Measurements from ENCODE around the gene TAF1B.

The TAF1B gene

DNA sequence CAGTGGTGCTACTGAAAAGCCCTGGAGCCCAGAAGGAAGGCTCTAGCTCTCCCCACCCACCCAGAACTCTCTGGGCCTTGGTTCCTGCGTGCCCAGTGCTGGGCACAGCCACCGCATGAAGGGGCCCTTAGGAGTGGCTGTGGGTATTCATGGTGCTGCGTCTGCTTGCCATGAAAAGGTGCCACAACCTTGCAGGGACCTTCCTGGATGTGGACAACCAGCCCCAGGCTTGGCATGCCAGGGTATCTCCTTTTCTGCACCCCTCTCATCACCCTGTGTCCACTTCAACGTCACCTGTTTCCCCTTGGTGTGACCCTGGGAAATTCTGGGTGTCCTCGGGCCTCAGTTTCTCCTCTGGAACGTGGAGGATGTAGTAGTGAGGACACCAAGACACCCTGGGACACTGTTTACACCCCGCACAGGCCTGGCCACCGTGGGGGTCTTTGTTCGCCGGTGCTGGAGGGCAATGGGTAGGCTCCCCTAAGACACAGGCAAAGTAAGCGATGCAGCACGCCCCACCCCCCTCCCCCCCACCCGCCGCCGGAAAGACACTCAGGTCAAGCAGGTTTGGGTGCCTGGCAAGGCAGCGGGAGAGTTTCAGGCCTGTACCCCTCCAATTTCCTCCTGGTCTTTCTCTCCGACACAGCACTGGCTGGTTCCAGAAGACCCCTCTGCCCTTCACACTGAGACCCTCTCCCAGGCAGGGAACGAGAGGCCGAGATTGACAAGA, 34.8 kb upstream of the TAF1B start:
- DNase-seq: peak; percentile 39

DNA sequence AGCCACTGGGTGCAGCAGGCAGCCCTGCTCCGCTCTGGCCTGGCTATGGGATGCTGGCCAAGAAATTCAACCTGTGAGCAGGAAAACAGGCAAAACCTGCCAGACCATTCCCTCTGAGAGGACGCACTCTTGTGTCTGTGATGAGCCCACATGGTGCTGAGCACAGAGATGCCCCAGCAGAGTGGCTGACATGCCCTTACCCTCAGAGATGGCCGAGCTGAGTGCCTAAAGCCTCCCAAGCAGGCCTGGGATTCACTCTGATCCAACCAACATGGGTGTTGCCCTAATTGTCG, 34.3 kb upstream of the TAF1B start:
- DNase-seq: peak; percentile 37

DNA sequence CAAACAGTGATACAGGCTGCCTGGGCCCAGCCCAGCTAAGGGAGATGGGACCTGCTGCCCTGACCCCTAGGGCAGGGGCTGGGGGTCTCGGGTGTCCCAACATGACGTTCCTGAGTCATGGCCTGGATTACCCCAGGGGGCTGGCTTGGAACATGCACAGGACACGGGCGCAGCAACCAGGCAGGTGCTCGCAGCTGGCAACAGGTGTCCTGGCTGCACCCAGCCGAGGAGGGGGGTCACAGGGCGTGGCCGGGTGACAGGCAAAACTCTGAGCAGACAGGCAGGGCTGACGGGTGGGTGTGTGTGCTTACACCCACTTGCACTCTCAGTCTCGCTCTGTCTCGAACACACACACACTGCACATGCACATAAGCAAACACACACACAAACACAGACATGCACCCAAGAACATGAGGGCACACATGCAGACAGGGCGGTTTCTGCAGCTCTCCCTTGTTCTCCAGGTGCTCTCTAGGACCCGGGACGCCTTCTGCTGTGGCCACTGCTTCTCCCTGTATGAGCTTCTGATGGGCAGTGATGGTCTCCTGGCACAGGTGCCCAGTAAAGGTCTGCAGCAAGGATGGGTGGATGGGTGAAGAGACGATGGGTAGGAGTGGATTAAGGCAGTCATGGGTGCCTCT, 33.7 kb upstream of the TAF1B start:
- DNase-seq: peak; percentile 42

DNA sequence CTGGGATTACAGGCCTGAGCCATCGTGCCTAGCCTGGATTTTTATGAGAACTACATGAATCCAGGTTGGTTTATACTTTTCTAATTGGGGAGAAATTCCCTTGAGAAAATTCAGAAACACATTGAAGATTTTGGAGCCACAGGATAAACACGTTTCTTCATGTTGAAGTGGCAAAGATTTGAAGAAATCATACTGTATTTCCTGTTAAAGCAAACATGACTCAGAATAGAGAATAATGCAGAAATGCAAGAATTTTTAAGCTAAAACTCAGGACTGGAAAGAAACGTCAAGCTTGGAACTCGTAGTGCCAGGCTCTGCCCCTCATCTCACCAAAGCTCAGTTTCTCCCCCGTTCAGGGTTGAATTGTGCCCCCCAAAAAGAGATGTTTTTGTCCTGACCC, 32.1 kb upstream of the TAF1B start:
- no peak for DNase-seq

DNA sequence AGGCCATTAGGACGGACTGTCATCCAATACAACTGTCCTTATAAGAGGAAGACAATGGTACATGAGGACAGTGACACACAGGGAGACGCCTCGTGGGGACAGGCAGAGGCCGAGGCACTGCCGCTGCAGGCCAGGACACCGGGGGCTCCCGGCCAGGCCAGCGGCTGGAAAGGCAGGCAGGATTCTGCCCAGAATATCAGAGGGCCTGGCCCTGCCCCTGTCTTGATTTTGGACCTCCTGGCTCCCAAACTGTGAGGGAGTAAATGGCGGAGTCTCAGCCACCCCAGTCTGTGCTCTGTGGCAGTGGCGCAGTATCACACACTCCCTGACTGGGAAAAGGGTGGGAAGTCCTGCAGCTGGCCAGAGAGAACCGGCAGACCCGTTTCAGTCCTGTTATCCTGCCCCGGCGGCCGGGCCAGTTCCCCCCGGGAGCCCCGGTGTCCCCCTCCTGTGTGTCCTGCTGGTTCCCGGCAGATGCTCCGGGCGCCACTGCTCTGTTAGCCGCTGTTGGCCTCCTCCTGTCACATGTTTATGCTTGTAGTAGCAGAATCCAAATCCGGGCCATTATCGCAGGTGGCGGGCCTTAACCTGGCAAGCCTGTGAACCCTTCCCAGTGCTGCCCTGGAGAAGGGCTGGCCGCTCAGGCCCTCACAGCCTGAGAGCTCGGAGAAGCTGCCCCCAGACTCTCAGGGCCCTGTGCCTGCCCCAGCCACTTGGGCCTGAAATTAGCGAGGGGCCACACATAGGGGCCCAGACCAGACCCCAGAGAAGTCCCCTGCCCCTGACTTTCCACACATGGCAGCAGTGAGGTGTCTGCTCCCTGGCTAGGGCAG, 31.4 kb upstream of the TAF1B start:
- DNase-seq: peak; percentile 46

DNA sequence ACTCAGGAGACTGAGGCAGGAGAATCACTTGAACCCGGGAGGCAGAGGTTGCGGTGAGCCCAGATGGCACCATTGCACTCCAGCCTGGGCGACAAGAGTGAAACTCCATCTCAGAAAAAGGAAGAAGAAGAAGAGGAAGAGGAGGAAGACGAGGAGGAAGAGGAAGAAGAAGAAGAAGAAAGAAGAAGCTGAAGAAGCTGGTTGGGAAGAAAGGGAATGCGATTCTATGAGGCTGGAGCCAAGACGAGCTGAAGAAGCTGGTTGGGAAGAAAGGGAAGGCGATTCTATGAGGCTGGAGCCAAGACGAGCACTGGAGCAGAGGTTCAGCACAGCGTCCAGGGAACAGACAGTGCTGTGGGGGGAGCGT, 30.3 kb upstream of the TAF1B start:
- peak; percentile 25 for DNase-seq

DNA sequence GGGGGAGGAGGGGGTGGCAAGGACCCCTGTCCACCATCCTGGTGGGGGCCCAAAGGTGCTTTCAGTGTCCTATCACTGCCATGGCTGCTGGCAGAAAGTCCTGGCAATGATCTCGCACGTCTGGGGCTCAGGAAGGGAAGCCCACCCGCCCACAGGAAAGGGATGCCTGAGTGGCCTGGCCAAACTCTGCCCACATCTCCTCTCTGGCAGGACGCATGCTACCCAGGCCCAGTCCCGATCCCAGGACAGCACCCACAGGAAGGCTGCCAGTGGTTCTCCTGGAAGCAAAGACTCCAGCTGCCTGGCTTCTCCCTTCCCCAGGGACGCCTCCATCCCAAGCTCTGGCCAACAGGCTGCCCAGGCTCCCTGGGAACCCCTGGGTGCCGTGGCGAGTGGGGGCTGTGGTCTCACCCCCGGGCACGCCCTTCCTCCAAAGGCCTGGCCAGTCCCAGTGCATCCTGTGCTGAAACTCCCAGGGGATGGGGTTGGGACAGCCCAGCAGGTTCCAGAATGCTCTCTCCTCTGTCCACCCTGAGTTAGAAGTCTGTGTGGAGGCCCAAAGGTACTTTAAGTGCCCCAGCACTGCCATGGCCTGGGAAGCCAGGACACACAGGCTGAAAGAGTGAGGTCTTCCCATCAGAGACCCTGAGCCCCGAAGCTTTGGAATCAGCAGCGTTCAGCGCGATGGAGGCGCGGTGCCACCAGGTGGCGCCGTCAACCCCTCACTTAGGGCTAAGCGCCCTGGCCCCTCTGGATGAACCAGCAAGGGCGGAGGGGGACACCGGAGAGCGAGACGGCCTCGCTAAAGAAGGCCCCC, 29.8 kb upstream of the TAF1B start:
- peak; percentile 92 for DNase-seq

DNA sequence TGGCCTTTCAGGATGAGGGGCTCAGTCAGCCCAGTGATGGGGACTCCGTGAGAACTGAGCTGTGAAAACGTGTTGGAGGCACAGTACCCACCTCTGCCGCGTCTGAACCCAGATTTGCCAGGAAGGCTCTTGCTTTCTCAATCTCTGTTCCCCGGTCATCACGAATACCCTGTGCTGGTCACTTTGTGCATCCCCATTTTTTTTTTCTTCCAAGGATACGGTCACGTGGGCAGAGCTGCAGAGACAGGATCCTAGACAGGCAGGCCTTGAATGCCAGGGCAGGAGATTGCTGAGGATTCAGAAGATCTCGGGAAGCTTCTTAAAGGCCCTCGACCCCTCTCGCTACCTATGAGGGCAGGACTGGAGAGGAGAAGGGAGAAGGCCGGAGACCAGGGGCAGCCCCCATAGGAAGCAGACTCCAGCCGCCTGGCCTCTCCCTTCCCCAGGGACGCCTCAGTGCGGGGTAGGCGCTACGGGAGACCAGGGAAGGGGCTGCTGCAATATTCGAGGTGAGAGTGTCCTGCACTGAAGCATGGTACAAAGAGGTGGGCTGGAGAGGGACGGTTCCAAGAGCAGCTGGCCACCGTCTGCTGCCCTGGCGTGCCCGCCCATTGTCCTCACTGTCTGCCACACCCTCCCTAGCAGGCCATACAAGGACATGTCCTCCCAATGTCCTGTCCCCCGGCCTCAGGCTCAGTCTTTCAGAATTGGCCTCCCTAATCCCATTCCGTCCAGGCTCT, 29.0 kb upstream of the TAF1B start:
- peak; percentile 48 for DNase-seq

DNA sequence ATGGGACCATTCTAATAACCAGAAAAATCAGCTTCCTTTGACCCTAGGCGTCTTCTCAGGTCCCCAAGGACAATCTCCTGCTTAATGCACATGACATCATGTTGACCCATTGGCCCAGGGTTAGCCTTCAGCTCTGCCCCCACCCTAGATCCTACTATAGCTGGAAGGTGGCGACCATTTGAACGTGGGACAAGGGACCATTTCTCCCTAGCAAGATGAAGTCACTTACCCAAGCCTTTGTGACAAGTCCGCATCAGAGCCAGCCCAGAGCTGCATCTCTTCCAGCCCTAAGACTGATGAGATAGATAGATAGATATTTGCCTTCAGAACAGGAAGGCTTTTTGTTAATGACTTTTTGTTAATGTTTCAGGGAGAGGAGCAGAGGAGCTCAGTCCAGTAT, 28.2 kb upstream of the TAF1B start:
- peak; percentile 39 for DNase-seq

DNA sequence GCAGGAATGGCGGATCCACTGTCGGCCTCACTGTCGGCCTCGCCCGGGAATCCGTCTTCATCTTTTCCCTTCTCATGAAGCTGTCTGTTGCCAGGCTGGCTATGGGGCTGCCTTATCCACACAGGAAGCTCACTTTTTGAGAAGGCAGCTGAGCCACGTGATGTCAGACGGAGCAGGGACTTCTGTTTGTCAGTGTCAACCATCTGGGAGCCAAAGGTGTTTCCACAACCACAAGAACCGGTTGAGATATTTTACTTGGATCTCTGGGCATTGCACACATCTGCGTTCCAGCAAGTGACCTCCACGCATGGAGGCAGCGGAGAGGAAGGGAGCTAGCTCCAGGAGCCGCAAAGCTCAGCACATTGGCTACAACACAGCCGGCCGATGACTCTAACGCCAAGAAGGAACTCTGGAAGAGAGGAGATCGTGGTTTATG, 27.4 kb upstream of the TAF1B start:
- peak; percentile 50 for DNase-seq

DNA sequence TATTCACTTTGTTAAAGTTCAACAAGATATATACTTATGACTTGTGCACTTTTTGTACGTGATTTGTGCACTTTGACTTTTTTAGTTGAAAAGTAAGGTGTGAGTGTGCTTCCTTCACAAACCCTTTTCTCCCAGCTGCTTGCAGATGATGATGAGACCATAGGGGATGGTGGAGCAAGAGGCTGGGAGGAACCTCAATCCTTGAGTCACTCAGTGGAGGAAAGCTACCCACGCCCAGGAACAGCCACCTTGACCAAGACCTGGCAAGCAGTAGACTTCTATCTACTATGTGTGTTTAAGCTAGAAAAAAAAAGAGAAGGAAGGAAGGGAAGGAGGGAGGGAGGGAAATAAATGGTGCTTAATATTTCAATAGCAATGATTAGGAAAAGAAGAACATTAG, 25.2 kb upstream of the TAF1B start:
- DNase-seq: peak; percentile 18

DNA sequence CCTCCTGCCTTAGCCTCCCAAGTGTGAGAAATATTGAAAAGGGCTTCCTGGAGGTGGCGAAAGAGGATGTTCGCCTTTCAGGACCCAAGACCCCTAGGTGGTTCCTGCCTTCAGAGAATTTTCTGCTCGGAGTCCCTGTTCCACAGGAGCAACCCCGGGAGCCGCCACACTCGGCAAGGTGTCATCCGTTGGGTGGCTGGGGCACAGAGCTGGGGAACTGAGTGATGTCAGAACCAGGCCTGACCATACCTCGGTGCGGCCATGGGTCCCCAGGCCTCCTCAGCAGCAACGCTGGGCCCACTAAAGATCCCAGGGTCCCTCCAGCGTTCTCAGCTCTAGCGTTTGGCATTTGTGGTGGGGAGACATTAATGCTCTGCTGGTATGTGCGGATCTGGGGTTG, 23.7 kb upstream of the TAF1B start:
- DNase-seq: peak; percentile 35

DNA sequence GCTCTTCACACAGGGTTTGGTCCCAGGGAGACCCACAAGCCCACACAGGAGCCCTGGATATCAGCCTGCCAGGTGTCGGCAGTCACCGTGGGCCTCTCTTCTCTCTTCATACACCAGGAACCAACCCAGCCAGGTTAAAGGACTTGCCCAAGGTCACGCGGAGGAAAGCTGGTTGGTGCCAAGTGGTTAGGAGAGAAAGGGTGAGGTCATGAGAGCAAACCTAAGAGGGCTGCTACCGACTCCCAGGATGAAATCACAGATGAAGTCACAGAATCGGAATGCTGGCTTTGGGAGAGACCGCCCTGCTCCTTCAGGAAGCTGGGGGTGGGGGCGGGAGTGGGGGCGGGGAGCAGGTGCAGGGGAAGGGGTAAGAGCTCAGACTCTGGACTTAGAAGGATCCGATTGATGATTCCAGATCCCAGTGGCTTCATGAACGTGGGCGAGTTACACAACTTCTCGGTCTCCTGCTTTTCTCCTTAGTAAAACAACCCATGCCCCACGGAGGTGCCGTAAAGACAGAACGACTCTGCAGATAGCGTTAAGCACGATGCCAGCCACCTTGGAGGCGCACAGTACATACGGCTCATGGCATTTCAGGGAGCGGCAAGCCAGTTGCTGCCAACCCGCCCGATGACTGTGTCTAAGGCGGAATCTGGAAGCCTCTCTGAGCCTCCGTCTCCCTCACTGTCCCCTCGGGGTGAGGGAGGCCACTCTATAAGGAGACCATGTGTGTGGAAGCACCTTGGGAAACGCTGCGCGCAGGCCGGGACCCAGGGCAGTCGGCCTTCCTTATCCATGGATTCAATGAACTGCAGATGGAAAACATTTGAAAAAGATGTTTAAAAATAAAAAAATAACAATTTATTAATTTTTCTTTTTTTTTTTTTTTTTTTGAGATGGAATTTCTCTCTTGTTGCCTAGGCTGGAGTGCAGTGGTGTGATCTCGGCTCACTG, 23.0 kb upstream of the TAF1B start:
- DNase-seq: peak; percentile 34

DNA sequence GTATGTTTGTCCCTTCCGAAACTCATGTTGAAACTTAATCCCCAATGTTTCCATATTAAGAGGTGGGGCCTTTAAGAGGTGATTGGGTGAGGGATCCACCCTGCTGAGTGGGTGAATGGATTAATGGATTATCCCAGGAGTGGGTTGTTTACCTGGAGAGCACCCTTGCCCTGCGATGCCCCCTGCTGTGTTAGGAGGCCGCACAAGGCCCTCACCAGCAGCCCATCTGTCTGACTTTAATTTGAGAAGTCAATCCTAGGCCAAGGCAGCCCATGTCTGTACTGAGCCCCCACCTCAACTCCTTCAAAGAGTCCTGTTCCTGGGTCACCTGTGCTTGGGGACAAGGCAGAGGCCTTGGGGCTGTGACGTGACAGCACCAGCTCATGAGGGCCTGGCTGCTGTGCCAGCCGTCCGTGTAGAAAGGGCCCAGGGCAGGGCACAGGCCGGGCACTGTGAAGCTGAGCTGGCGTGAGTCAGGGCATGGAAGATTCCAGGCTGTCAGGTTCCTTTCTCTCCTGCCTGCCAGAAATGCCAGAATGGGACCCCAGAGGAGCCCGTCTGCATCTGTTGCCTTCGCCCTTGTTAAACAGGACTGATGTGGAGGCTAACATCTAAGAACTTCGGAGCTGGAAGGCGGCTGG, 21.3 kb upstream of the TAF1B start:
- DNase-seq: peak; percentile 39

DNA sequence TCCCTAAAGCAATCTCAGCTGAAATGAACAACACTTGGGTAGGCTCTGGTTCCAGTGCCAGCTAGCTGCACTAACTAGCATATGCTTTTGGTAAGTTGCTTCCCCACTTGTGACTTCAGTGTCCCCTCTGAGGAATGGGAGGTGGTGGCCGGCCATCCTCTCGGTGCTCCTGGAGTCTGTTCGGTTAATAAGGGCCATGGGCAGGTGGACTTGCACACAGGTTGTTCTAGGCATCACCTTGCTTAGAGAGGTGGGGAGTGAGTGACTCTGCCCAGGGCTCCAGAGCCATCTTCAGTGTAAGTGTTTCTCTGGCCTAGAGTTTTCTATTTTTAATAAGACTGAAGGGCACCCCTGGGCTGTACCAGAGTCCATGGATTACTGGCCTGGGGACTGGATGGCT, 18.8 kb upstream of the TAF1B start:
- DNase-seq: no peak

DNA sequence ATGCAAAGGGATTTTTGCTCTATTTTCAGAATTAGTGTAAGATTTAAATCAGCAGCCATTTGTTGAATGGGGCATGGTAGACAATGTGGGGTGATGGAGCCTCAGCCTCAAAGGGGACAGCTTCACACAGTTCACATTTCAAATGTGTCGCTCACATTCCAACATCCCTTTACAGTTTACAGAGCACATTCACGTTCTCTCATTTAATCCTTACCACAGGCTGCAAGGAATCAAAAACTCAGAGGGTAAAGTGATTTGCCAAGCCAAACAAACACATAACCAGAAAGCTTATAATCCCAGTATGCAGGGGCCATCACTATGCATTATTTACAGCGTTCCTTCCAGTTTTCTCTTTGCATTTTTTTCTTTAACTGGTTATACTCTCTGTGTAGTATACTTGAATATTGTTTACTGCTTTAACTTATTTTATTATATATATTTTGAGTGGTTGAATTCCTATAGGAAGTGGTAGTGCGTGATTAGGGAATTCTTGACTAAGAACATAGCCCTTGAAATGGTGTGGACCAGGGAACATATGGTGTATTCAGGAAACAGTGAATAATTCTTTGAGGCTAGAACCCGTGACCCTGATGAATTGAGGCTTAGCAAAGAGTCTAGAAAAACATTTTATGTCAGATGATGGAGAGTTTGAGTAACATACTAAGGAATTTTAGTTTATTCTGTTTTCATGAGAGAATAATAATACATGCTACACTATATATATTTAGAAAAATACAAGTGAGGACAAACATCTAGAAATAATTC, 18.1 kb upstream of the TAF1B start:
- no peak for DNase-seq

DNA sequence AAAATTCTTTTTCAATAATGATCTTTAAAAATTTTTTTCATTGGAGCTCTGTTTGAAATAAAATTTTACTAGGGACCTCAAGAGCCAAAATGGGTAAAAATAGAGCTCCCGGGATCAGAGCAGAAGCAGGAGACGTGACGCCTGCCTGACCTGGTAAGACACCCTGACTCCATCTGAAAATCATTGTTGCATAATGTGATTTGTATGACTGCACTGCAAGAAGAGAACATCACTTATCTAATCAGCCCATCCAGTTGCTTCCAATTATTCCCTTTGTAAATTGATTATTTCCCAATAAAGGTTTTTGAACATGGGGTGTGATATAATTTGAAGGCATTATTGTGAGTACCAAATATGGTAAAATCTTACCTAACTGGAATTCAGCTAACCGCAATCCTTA, 17.1 kb upstream of the TAF1B start:
- no peak for DNase-seq

DNA sequence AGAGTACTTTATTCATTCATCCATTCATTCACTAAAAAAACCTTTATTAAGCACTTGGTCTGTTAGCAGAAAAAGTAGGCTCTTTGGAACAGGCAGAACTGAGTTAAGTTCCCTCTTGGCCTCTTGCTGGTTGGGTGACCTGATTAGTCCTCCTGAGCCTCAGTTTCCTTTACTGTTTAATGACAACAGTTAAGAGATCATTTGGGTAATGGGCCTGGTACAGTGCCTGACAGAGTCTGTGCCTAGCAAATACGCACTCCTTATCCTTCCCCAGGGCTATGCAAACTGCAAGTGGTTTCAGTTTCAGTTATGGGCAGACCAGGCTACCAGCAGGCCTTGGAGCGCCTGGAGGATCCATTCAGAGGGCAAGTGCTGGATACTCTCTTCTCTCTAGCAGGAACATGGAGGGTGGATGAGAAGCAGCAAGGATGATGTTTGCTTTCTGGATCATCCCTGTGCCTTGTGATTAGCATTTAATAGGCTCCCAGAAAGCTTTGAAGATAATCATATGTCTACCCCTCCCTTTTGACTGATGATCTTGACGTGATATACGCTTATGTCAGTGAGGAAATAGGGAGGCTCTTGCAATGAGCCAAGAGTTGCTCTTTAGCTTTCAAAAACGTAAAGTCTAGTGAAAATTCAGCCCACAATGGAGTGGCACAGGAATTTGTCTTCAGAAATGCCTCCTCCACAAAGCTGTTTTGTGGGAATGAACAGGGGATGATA, 12.4 kb upstream of the TAF1B start:
- DNase-seq: no peak

DNA sequence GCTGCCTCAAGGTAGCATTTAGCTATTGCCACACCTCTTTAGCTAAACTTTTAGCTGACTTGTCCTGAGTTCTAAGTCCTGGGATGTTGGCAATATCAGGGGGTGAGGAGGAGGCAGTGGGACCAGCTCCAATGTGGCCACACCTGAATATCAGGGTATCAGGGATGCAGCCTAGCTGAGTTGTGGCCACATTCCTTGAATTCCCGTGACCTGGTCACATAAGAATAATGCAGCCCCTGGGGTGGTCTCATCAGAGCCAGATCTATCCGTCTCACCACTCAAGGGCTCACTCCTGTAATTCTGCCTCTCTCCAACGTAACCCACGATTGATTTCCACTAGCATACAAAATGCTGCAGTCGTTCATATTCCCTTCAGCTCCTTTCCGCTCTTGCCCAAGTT, 11.6 kb upstream of the TAF1B start:
- DNase-seq: no peak
